Neural crest cell (in vitro differentiated cells): ENCODE data around the gene ZDHHC14. TPM values are rescaled to one million over a fixed set of nuclear protein-coding genes. Genes with fewer than 3 reads are reported as not detected.
"Not testable (repeated sequence)": the region's sequence is repeated elsewhere in the genome, so short reads cannot be mapped to it uniquely, and the experiment has no call there.

Experiments
- DNase-seq: peaks from one replicate; pipeline ENCODE4 v3.0.0; 2021; ENCODE audit warnings: low read depth, mixed read lengths, low spot score
- H3K27ac Mint-ChIP-seq: one replicate; pipeline ENCODE4 v1.8.0; 2021; ENCODE audit warnings: mild to moderate bottlenecking, mixed read lengths; ENCODE audit not compliant: unreplicated experiment
- H3K27me3 Mint-ChIP-seq: 2 replicates; pipeline ENCODE4 v1.8.0; 2021; ENCODE audit warnings: low read depth, mild to moderate bottlenecking, mixed read lengths
- H3K36me3 Mint-ChIP-seq: 2 replicates; pipeline ENCODE4 v1.8.0; 2021; ENCODE audit warnings: low read depth, mild to moderate bottlenecking, mixed read lengths
- H3K4me1 Mint-ChIP-seq: 2 replicates; pipeline ENCODE4 v1.8.0; 2021; ENCODE audit warnings: mixed read lengths
- H3K4me3 Mint-ChIP-seq: one replicate; pipeline ENCODE4 v1.8.0; 2021; ENCODE audit warnings: mild to moderate bottlenecking, mixed read lengths
- H3K9me3 Mint-ChIP-seq: 2 replicates; pipeline ENCODE4 v1.8.0; 2021; ENCODE audit warnings: mixed read lengths
- total RNA-seq: library from RNA; stranded (reverse); gene quantifications from 2 replicates; pipeline ENCODE4 v1.2.1, GENCODE V29; 2021
- TF ChIP-seq, protein P1 (sequence below): fragments of 200-600 bp; sonication (generic); conservative IDR thresholded peaks from 2 replicates; pipeline ENCODE4 v1.5.0; 2021; ENCODE audit warnings: antibody characterized with exemption, mild to moderate bottlenecking

ZDHHC14 gene
- total RNA-seq, 1 donor from 2014 or later: 5.3 TPM

DNA sequence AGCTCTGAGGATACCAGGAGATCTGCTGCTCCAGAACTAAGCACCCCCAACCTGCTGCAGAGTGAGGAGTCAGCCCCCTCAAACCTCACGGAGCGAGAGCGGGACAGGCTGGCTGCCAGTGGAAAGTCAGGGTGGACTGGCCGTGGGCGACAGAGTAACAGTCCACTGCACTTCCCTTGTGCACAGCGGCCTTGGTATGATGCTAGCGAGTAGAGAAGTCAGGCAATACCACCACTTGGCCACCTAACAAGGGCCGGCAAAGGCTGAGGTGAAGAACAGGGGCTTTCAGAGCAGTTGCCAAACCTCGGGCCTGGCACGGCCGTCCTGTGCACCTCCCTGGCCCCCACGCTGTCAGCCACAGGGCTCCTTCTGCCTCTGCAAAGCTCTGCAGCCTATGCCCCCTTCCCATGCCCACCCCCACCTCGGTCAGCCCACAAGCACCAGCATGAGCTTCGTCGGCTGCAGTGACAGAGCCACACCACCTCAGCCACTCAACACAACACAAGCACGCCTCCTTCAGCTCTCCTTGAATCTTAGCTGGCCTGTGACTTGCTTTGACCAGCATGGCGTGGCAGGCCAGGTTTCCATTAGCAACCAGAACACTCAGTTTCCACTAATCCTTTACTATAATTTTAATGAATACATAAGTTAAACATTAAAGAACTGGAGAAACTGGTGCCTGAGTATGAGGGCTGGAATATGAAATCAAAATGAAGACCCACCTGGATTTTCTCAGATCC is 314.5 kb downstream of the ZDHHC14 start:
- TF ChIP-seq, protein P1, sequence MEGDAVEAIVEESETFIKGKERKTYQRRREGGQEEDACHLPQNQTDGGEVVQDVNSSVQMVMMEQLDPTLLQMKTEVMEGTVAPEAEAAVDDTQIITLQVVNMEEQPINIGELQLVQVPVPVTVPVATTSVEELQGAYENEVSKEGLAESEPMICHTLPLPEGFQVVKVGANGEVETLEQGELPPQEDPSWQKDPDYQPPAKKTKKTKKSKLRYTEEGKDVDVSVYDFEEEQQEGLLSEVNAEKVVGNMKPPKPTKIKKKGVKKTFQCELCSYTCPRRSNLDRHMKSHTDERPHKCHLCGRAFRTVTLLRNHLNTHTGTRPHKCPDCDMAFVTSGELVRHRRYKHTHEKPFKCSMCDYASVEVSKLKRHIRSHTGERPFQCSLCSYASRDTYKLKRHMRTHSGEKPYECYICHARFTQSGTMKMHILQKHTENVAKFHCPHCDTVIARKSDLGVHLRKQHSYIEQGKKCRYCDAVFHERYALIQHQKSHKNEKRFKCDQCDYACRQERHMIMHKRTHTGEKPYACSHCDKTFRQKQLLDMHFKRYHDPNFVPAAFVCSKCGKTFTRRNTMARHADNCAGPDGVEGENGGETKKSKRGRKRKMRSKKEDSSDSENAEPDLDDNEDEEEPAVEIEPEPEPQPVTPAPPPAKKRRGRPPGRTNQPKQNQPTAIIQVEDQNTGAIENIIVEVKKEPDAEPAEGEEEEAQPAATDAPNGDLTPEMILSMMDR: no peak
- no peaks in the 10 kb centered on the region for H3K4me1 Mint-ChIP-seq
- no peak for DNase-seq
- peaks cover 30% of the 10 kb centered on the region for H3K27me3 Mint-ChIP-seq
- H3K9me3 Mint-ChIP-seq: peaks cover 5% of the 10 kb centered on the region
- H3K4me3 Mint-ChIP-seq: no peak overlapping the region
- peak overlapping the region; percentile 27 for H3K27ac Mint-ChIP-seq
- no peaks in the 10 kb centered on the region for H3K36me3 Mint-ChIP-seq

DNA sequence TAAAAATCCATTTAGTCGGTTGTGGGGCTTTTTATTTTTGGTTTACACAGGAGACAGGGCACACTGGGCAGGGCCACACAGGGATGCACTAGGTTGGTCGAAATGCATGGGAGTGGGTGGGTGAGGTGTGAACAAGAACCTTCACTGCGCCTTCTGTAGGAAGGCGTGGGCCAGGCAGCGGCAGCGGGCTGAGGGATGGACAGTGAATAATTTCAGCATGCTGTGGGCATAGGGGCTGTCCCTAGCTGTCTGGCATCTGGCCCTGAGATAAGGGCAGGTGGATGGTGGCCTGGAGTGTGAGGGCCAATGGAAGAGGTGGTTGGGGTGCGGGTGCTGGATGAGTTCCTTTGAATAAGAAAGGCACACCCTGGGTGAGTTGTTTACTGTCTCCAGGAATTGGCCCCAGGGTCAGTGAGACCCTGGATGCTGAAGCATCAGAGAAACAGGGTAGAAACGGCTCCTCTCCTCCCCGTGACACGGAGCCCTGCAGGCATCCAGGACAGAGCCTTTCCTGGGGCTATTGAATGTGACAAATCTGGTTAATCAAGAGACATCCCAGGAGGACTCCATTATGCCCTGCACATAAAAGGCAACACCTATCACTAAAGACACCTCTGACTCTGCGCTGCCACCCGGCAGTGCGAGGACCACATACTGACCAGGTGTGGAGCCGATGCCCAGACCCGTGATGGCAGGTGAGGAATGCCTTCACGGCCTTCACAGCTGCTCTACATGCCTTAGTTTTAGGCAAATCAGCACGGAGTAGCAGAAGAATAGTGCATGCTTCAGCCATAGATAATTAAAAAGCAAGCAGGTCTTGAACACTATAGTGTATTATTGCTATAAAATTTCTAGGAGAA is 319.0 kb downstream of the ZDHHC14 start:
- H3K4me3 Mint-ChIP-seq: no peak overlapping the region
- H3K27me3 Mint-ChIP-seq: peaks cover 12% of the 10 kb centered on the region
- TF ChIP-seq, protein P1: no peak
- H3K9me3 Mint-ChIP-seq: peaks cover 5% of the 10 kb centered on the region
- DNase-seq: no peak
- no peak overlapping the region for H3K27ac Mint-ChIP-seq
- no peaks in the 10 kb centered on the region for H3K4me1 Mint-ChIP-seq
- H3K36me3 Mint-ChIP-seq: no peaks in the 10 kb centered on the region

DNA sequence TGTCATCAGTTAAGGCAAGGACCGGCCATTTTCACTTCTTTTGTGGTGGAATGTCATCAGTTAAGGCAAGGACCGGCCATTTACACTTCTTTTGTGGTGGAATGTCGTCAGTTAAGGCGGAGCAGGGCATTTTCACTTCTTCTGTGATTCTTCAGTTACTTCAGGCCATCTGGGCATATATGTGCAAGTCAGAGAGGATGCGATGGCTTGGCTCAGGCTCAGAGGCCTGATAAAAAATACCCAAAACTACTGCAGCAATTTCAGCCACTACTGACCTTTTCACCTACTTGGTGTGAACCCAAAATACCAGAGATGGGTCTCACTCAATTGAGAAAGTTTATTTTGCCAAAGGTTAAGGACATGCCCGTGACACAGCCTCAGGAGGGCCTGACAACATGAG is 325.4 kb downstream of the ZDHHC14 start:
- H3K27me3 Mint-ChIP-seq, H3K4me3 Mint-ChIP-seq, DNase-seq, H3K9me3 Mint-ChIP-seq, H3K4me1 Mint-ChIP-seq, H3K36me3 Mint-ChIP-seq, H3K27ac Mint-ChIP-seq: not testable (repeated sequence)

DNA sequence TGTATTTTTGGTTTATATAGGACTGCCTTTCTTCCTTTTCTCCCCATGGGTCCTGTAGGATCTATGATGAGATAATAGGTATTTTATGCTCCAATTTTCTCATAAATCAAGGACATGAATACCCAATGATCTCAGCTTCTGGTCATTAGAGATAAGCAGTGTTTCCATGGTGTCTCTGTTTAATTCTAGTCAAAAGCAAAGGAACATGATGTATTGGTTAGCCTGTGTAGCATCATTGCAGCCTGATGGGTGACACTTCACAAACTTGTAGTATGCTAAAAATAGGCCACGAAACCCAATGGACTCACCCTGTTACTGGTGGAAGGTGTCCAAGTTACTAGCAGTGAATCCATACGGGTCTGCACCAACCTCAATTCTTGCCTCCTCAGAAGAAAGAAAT is 325.9 kb downstream of the ZDHHC14 start:
- DNase-seq: no peak
- Mint-ChIP-seq H3K4me3 (no peak overlapping the region), H3K4me1 (no peaks in the 10 kb centered on the region), H3K36me3 (no peaks in the 10 kb centered on the region), H3K9me3 (no peaks in the 10 kb centered on the region), H3K27me3 (peaks cover 3% of the 10 kb centered on the region), H3K27ac (no peak overlapping the region)
- TF ChIP-seq, protein P1: no peak

DNA sequence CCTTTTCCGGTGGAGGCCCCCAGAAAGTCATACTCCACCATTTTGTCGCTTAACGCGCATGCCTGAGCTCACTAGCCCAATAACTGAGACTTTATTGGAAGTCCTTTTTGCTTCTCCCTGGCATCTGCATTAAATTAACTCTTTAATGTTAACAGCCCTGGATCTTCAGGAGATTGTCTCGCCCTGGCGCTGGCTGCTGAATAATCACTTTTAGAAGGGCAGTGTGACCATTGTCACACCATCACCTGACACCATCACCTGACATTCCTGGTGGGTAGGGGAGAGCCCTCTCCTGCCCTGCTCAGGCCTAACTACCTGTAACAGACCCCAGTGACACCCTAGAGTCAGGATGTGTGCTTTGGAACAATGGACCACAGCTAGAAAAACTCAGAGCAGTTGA is 326.6 kb downstream of the ZDHHC14 start:
- Mint-ChIP-seq H3K9me3 (no peaks in the 10 kb centered on the region), H3K27ac (no peak overlapping the region), H3K4me1 (no peaks in the 10 kb centered on the region), H3K36me3 (no peaks in the 10 kb centered on the region), H3K27me3 (peaks cover 3% of the 10 kb centered on the region), H3K4me3 (no peak overlapping the region)
- TF ChIP-seq, protein P1: no peak
- no peak for DNase-seq

DNA sequence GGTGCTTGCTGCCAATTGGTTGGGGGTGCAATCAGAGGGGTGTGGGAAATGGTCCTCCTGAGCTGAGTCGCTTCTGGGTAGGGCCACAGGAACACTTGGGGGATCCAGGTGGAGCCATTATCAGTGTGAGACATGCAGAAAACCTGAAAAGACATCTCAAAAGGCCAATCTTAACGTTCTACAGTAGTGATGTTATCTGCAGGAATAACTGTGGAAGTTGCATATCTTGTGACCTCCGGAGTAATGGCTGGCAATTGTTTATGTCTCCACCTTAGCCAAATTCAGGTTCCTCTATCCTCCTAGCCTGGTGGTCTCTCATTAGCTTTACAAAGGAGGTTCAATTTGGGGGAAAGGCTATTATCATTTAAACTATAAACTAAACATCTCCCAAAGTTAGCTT is 327.2 kb downstream of the ZDHHC14 start:
- TF ChIP-seq, protein P1: no peak
- H3K27ac Mint-ChIP-seq: no peak overlapping the region
- no peaks in the 10 kb centered on the region for H3K4me1 Mint-ChIP-seq
- DNase-seq: no peak
- peaks cover 3% of the 10 kb centered on the region for H3K27me3 Mint-ChIP-seq
- H3K36me3 Mint-ChIP-seq: no peaks in the 10 kb centered on the region
- no peak overlapping the region for H3K4me3 Mint-ChIP-seq
- H3K9me3 Mint-ChIP-seq: no peaks in the 10 kb centered on the region
